ENCODE results near the gene NUP93. TPM values are rescaled to one million over a fixed set of nuclear protein-coding genes. Genes with fewer than 3 reads are reported as not detected.

Gene NUP93
- total RNA-seq, 1 donor from 2014 or later: 57.2 TPM

DNA sequence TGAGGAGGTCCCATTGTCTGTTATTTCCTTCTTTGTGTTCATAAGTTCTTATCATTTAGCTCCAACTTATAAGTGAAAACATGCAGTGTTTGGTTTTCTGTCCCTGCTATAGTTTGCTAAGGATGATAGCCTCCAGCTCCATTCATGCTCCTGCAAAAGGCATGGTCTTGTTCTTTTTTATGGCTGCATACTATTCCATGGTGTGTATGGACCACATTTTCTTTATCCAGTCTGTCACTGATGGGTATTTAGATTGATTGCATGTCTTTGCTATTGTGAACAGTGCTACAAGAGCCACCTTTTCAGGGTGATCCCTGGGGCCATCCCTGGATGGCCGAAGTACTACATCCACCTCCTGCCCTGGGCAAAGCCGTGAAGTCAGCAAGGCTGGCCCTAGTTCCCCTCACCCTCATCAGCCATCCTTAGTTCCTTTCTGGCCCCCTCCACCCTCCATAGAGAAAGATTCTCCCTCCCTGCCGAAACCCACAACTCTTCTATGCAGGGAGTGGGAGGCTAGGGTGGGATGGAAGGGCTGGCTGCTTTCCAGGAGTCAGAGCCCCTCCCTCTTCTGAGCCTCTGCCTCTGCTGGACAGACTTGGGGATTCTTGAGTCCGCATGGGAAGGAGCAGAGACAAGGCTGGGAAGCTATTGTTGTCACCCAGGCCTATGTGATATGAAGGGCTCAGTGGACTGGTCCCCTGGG lies 39.4 kb upstream of the NUP93 start:
- Histone ChIP-seq H3K36me3 (no peaks in the 10 kb centered on the region), H3K9me3 (no peaks in the 10 kb centered on the region), H3K27ac (no peak overlapping the region), H3K27me3 (no peaks in the 10 kb centered on the region), H3K4me1 (no peaks in the 10 kb centered on the region), H3K4me3 (no peak overlapping the region)
- ATAC-seq (no peak), DNase-seq (no peak)
- TF ChIP-seq CTCF (IDR thresholded peaks at IDR 0.05): no peak
- intact Hi-C loops (cut with DNase I): no loop called here

DNA sequence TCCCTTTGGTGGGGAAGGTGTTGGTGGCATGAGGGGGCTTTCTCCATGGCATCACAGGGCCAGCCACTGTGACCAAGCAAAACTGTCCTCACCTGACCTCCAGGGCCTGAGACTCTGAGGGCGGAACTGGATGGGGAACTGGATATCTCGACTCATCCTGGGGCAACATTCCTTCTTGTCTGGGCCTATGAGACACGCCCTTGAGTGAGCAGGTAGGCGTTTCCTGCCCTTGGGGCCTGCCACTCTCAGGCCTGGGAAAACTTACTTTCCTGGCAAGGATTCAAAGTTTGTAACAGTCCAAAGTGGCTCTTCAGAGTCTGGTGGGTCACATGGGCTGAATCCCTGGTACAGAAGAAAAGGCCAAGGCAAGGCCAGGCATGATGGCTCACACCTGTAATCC lies 38.0 kb upstream of the NUP93 start:
- ATAC-seq (peak; percentile 94), DNase-seq (peak; percentile 77)
- Histone ChIP-seq H3K36me3 (no peaks in the 10 kb centered on the region), H3K4me1 (no peaks in the 10 kb centered on the region), H3K27me3 (no peaks in the 10 kb centered on the region), H3K27ac (no peak overlapping the region), H3K9me3 (no peaks in the 10 kb centered on the region), H3K4me3 (no peak overlapping the region)
- intact Hi-C loops (cut with DNase I): no loop called here
- no peak for TF ChIP-seq CTCF (IDR thresholded peaks at IDR 0.05)

- H3K9me3 ChIP-seq: no peaks in the 10 kb centered on the region
- no peak for ATAC-seq
- TF ChIP-seq CTCF (IDR thresholded peaks at IDR 0.05): no peak
- no peaks in the 10 kb centered on the region for H3K4me1 ChIP-seq
- no peaks in the 10 kb centered on the region for H3K36me3 ChIP-seq
- no peak overlapping the region for H3K27ac ChIP-seq
- no peaks in the 10 kb centered on the region for H3K27me3 ChIP-seq
- intact Hi-C loops (cut with DNase I): no loop called here
- H3K4me3 ChIP-seq: no peak overlapping the region
- DNase-seq: no peak
Observed at GRCh38 chr16:56695246-56695645, 34.7 kb upstream of the NUP93 start.

DNA sequence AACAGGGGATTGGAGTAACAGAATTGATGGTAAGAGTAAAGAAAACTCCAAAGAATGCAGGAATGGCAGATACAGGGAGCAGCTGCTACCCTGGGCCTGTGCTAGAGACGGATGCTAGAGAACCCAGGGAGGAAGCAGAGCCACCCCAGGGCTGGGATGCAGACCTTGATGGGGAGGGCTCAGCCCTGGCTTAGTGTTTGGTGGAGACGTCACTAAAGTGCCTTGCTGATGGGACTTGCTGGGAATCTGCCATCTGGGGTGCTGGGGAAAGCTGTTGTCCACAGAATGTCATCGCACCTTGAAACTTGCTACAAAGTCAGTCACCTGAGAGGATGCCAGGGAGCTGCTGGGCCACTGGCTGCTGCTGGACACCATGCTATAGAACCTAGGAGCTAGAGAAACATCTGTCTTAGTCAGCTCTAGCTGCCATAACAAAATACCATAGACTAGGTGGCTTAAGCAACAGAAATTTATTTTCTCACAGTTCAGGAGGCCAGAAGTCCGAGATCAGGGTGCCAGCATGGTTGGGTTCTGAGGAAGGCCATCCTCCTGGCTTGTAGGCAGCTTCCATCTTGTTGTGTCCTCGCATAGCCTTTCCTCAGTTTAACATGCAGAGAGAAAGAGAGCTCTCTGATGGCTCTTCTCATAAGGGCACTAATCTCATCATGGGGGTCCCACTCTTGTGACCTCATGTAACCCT lies 32.3 kb upstream of the NUP93 start:
- intact Hi-C loops (cut with DNase I): no loop called here
- DNase-seq (no peak), ATAC-seq (no peak)
- no peak overlapping the region for H3K27ac ChIP-seq
- peaks cover 4% of the 10 kb centered on the region for H3K4me1 ChIP-seq
- H3K36me3 ChIP-seq: no peaks in the 10 kb centered on the region
- TF ChIP-seq CTCF (IDR thresholded peaks at IDR 0.05): no peak
- no peak overlapping the region for H3K4me3 ChIP-seq
- no peaks in the 10 kb centered on the region for H3K27me3 ChIP-seq
- no peaks in the 10 kb centered on the region for H3K9me3 ChIP-seq

DNA sequence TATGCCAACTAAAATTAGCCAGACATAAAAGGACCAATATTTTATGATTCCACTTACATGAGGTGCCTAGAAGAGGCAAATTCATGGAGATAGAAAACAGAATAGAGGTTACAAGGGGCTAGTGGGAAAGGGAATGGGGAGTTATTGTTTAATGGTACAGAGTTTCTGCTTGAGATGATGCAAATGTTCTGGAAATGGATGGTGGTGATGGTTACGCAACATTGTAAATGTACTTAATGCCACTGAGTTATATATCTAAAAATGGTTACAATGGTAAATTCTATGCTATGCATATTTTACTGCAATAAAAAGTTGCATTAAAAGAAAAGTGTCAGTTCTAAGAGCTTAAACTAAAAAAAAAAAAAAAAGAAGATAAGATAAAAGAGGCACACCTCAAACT lies 29.7 kb upstream of the NUP93 start:
- no peak for ATAC-seq
- no peak overlapping the region for H3K4me3 ChIP-seq
- no peak for TF ChIP-seq CTCF (IDR thresholded peaks at IDR 0.05)

More for the DNA sequence above, 29.7 kb upstream of the NUP93 start:
- Histone ChIP-seq H3K36me3 (no peaks in the 10 kb centered on the region), H3K9me3 (no peaks in the 10 kb centered on the region), H3K4me1 (peaks cover 4% of the 10 kb centered on the region), H3K27ac (no peak overlapping the region), H3K27me3 (no peaks in the 10 kb centered on the region)
- intact Hi-C loops (cut with DNase I): loop anchor here (10.0 kb wide), 1 partner anchor 125 kb away; no protein-coding TSS in a partner anchor
- no peak for DNase-seq

Data from upper lobe of right lung (tissue), 1 donor.